Heart left ventricle (tissue), 13 donors: Measurements from ENCODE around the gene ANKRD30A.

Source experiments
- POLR2A ChIP-seq, 2 donors: fragments of 450-650 bp; IDR thresholded peaks; one replicate each; pipeline ENCODE4 v1.6.1; 2017; ENCODE audit warnings: antibody characterized with exemption in 2 of 2, mild to moderate bottlenecking in 2 of 2, moderate library complexity in 2 of 2
- TF ChIP-seq, protein P1 (sequence below), 12 donors: fragments of 200-600 bp; sonication (generic) in 4 of 12; IDR thresholded peaks; one replicate each; pipeline versions ENCODE4 v1.5.0 to v1.8.0; 2018 to 2022; ENCODE audit warnings: antibody characterized with exemption in 12 of 12, mild to moderate bottlenecking in 5 of 12
- donor health status: ischemic (EF 13 %, LVEDD 7.1; RV severe dilation, severe dysfunction).
- donor health status: DM: no; HTN: yes; CAD: no.
- donor health status: DM: no; HTN: no; CAD: no.
- donor health status: ischemic (EF 25% LVEDD 6.9; RV normal size, moderate dysfunction).
- donor health status: ischemic (EF 25% LVEDD 5.7; RV mildly dilated, moderate dysfunction).
- donor health status: ischemic (EF 35%, LVEDD 5.7; RV mildly dilated, moderate dysfunction).
- donor health status: nonischemic (EF 11% LVEDD 7.7; RV severe dilation, severe dysfunction).
- donor health status: DM: yes; HTN: yes; CAD: no.
- donor health status: PGD.
- donor health status: ischemic (EF 29% LVEDD 5.4; RV normal size, mild dysfunction).
- donor health status: nonischemic (EF 23%, LVEDD 6.1; RV moderate dilation, normal function).

DNA sequence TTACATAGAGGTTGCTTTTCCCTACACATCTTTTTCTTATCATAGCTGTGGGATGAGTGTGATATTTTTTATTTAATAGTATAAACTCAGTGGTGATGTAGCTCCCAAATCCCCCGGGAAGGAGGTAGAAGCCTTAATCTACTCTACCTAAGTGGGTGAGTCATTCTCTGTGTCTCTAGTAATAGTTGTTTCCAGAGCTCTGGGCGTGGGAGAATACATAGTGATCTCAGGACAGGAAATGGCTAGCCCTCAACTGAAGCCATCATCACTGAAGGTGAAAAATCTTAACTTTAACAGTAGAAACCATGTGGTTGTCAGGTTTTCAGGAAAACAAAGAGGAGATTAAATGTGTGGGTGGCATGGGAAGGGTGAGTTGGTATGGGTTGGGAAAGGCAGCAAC is 278.4 kb downstream of the ANKRD30A start:
- no peak for TF ChIP-seq POLR2A (IDR thresholded peaks at IDR 0.05)
- TF ChIP-seq, protein P1, sequence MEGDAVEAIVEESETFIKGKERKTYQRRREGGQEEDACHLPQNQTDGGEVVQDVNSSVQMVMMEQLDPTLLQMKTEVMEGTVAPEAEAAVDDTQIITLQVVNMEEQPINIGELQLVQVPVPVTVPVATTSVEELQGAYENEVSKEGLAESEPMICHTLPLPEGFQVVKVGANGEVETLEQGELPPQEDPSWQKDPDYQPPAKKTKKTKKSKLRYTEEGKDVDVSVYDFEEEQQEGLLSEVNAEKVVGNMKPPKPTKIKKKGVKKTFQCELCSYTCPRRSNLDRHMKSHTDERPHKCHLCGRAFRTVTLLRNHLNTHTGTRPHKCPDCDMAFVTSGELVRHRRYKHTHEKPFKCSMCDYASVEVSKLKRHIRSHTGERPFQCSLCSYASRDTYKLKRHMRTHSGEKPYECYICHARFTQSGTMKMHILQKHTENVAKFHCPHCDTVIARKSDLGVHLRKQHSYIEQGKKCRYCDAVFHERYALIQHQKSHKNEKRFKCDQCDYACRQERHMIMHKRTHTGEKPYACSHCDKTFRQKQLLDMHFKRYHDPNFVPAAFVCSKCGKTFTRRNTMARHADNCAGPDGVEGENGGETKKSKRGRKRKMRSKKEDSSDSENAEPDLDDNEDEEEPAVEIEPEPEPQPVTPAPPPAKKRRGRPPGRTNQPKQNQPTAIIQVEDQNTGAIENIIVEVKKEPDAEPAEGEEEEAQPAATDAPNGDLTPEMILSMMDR (IDR thresholded peaks at IDR 0.05): no peak
